ENCODE data around the gene ASTN2. TPM values are rescaled to one million over a fixed set of nuclear protein-coding genes. Genes with fewer than 3 reads are reported as not detected.

The ASTN2 gene
- polyA plus RNA-seq, 1 donor from 2014 or later = 6.8 TPM

DNA sequence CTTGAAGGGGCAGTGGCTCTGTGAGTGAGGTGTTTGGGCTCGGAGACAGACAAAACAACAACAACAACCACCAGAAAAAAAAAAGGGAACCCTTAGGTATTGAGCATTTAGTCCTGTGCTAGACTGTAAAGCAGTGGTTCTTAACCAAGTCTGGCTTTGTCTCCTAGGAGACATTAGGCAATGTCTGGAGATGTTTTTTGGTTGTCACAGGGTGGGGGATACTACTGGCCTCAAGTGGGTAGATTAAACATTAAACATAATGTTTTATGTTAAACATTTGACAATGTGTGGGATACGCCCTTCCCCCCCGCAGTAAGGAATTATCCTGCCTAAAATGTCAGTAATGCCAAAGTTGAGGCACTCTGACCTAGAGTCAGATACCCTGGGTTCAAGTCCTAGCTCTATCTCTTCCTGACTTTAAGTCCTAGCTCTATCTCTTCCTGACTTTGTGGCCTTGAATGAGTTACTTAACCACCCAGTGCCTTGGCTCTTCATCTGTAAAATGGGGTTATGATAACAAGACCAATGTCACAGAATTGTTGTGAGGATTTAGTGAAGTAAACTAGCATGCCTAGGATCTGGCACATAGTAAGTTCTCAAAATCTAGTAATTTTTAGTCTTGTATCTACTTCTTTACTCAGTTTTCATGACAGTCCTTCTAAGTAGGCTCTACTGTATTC lies 725.9 kb downstream of the ASTN2 start:
- Histone ChIP-seq H3K4me3 (ENCODE audit: low read length) (peak overlapping the region; percentile 72), H3K9me2 (ENCODE audit: insufficient read depth, low read length) (no peaks in the 10 kb centered on the region), H3F3A (ENCODE audit: insufficient read depth, low read length, poor library complexity, severe bottlenecking) (no peaks in the 10 kb centered on the region), H2AFZ (ENCODE audit: low read depth, low read length) (no peak overlapping the region), H4K20me1 (ENCODE audit: insufficient read depth) (no peaks in the 10 kb centered on the region), H3K4me2 (ENCODE audit: low read length) (peak overlapping the region; percentile 69), H3K27ac (ENCODE audit: low read length) (no peak overlapping the region), H3K79me2 (replicated peaks; ENCODE audit: insufficient read depth, low read length) (peaks cover 21% of the 10 kb centered on the region), H3K9ac (ENCODE audit: low read length) (no peak overlapping the region), H3K27me3 (ENCODE audit: insufficient read depth, low read depth, low read length) (no peaks in the 10 kb centered on the region), H3K36me3 (ENCODE audit: insufficient read depth, low read length) (no peaks in the 10 kb centered on the region), H3K9me3 (ENCODE audit: low read length) (no peaks in the 10 kb centered on the region)
- TF ChIP-seq EP300 (conservative IDR thresholded peaks at IDR 0.05; ENCODE audit: poor library complexity, severe bottlenecking) = no peak

- H3K79me2 ChIP-seq (replicated peaks; ENCODE audit: insufficient read depth, low read length) = peaks cover 21% of the 10 kb centered on the region
- peak overlapping the region; percentile 71 for H2AFZ ChIP-seq (ENCODE audit: low read depth, low read length)
Measured at GRCh38 chr9:116687754-116688135, 727.1 kb downstream of the ASTN2 start.

DNA sequence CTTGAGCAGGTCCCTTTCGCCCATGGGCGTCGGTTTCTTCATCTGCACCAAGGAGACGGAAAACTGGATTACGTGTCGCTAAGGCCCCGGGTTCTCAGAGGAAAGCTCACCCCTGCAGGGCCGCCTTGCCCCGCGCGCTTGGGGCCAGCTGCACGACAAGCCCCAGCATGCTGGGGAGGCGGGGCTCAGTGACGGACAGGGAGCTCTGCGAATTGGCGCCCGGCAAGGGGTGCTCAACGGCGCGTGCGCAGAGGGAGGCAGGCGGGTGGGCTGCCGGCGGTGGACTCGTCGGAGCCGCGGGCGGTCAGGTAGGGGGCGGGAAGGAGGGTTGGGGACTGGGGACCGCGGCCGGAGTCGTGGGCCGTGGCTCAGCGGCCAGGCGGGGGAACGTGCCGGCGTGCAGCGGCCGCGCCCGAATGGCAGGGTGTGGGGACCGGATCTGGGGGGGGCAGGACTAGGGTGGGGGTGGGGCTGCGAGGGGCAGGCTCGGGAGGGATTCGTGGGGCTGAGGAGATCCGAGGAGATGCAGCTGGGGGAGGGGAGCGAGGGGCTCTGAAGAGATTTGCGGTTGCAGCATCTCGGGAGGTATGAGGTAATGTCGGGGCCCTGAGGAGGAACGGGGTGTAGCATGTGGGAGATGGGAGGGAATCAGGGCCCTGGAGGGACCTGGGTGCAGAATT lies 727.6 kb downstream of the ASTN2 start, which contains the start of gene TRIM32:
Gene TRIM32, plus strand, starts transcription at position 232 of the 680 bp plus-strand sequence. CDS start 10,438 bp downstream, outside the sequence.
- H3K27ac ChIP-seq (ENCODE audit: low read length) = peak within 1 kb of the TSS; percentile 64
- H4K20me1 ChIP-seq (ENCODE audit: insufficient read depth) = no peaks in the 10 kb centered on the region
- TF ChIP-seq RAD21 (conservative IDR thresholded peaks at IDR 0.05) = no peak
- TF ChIP-seq TAF1 (IDR thresholded peaks at IDR 0.05; ENCODE audit: low read depth) = peak; percentile 13
- peak; percentile 84 for TF ChIP-seq POLR2AphosphoS5 (IDR thresholded peaks at IDR 0.05)
- no peak for TF ChIP-seq SMC3 (conservative IDR thresholded peaks at IDR 0.05; ENCODE audit: poor library complexity)
- no peak for TF ChIP-seq EZH2 (IDR thresholded peaks at IDR 0.05; ENCODE audit: borderline replicate concordance, insufficient read depth, low read length, poor library complexity, severe bottlenecking)
- TF ChIP-seq MXI1 (conservative IDR thresholded peaks at IDR 0.05; ENCODE audit: poor library complexity, severe bottlenecking) = peak; percentile 26
- TF ChIP-seq, protein P1, sequence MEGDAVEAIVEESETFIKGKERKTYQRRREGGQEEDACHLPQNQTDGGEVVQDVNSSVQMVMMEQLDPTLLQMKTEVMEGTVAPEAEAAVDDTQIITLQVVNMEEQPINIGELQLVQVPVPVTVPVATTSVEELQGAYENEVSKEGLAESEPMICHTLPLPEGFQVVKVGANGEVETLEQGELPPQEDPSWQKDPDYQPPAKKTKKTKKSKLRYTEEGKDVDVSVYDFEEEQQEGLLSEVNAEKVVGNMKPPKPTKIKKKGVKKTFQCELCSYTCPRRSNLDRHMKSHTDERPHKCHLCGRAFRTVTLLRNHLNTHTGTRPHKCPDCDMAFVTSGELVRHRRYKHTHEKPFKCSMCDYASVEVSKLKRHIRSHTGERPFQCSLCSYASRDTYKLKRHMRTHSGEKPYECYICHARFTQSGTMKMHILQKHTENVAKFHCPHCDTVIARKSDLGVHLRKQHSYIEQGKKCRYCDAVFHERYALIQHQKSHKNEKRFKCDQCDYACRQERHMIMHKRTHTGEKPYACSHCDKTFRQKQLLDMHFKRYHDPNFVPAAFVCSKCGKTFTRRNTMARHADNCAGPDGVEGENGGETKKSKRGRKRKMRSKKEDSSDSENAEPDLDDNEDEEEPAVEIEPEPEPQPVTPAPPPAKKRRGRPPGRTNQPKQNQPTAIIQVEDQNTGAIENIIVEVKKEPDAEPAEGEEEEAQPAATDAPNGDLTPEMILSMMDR (IDR thresholded peaks at IDR 0.05; ENCODE audit: poor library complexity, severe bottlenecking) = no peak
- TF ChIP-seq EP300 (conservative IDR thresholded peaks at IDR 0.05; ENCODE audit: poor library complexity, severe bottlenecking) = no peak
- TF ChIP-seq REST (IDR thresholded peaks at IDR 0.05; ENCODE audit: borderline replicate concordance) = no peak
- peak within 1 kb of the TSS; percentile 69 for H3K4me2 ChIP-seq (ENCODE audit: low read length)
- no peaks in the 10 kb centered on the region for H3K36me3 ChIP-seq (ENCODE audit: insufficient read depth, low read length)
- H3F3A ChIP-seq (ENCODE audit: insufficient read depth, low read length, poor library complexity, severe bottlenecking) = no peaks in the 10 kb centered on the region
- H3K9ac ChIP-seq (ENCODE audit: low read length) = peak within 1 kb of the TSS; percentile 82
- peaks cover 21% of the 10 kb centered on the region for H3K79me2 ChIP-seq (replicated peaks; ENCODE audit: insufficient read depth, low read length)
- no peaks in the 10 kb centered on the region for H3K27me3 ChIP-seq (ENCODE audit: insufficient read depth, low read depth, low read length)
- H3K4me3 ChIP-seq (ENCODE audit: low read length) = peak within 1 kb of the TSS; percentile 72
- no peaks in the 10 kb centered on the region for H3K9me2 ChIP-seq (ENCODE audit: insufficient read depth, low read length)
- H3K9me3 ChIP-seq (ENCODE audit: low read length) = no peaks in the 10 kb centered on the region
- peak within 1 kb of the TSS; percentile 71 for H2AFZ ChIP-seq (ENCODE audit: low read depth, low read length)

More at GRCh38 chr9:116687754-116688135, 727.1 kb downstream of the ASTN2 start:
- Histone ChIP-seq H3K9ac (ENCODE audit: low read length) (peak overlapping the region; percentile 82), H3K27me3 (ENCODE audit: insufficient read depth, low read depth, low read length) (no peaks in the 10 kb centered on the region), H3F3A (ENCODE audit: insufficient read depth, low read length, poor library complexity, severe bottlenecking) (no peaks in the 10 kb centered on the region), H3K4me2 (ENCODE audit: low read length) (peak overlapping the region; percentile 69), H3K36me3 (ENCODE audit: insufficient read depth, low read length) (no peaks in the 10 kb centered on the region), H3K9me3 (ENCODE audit: low read length) (no peaks in the 10 kb centered on the region), H4K20me1 (ENCODE audit: insufficient read depth) (no peaks in the 10 kb centered on the region), H3K27ac (ENCODE audit: low read length) (peak overlapping the region; percentile 64), H3K4me3 (ENCODE audit: low read length) (peak overlapping the region; percentile 72), H3K9me2 (ENCODE audit: insufficient read depth, low read length) (no peaks in the 10 kb centered on the region)
- TF ChIP-seq EZH2 (IDR thresholded peaks at IDR 0.05; ENCODE audit: borderline replicate concordance, insufficient read depth, low read length, poor library complexity, severe bottlenecking) (no peak), MXI1 (conservative IDR thresholded peaks at IDR 0.05; ENCODE audit: poor library complexity, severe bottlenecking) (peak; percentile 46), SMC3 (conservative IDR thresholded peaks at IDR 0.05; ENCODE audit: poor library complexity) (peak; percentile 24), RAD21 (conservative IDR thresholded peaks at IDR 0.05) (peak; percentile 31)
